K562 (cell line): ENCODE data around the gene TFE3. TPM values are rescaled to one million over a fixed set of nuclear protein-coding genes. Genes with fewer than 3 reads are reported as not detected.

Experiments used
- ATF1 ChIP-seq, 2 experiments: fragments of 450-650 bp in 1 of 2; IDR thresholded peaks; 2 replicates each; pipeline ENCODE4 v1.6.1; 2016; ENCODE audit warnings: missing compliant biosample characterization in 1 of 2, missing genetic modification characterization in 1 of 2
- CREM ChIP-seq: IDR thresholded peaks from 2 replicates; pipeline ENCODE4 v1.6.1; 2014; ENCODE audit warnings: antibody characterized with exemption, low read depth
- ELF2 ChIP-seq: fragments of 250-450 bp; sonication (Bioruptor Pico); IDR thresholded peaks from 2 replicates; pipeline ENCODE4 v1.5.0; 2021; ENCODE audit warnings: mild to moderate bottlenecking
- ILF3 ChIP-seq: fragments of 450-650 bp; IDR thresholded peaks from 2 replicates; pipeline ENCODE4 v1.6.1; 2018; ENCODE audit warnings: antibody characterized with exemption, mild to moderate bottlenecking, moderate library complexity, borderline replicate concordance
- JUNB ChIP-seq: fragments of 450-650 bp; formaldehyde crosslinking; conservative IDR thresholded peaks from 2 replicates; pipeline ENCODE4 v1.4.0; 2020; ENCODE audit warnings: mild to moderate bottlenecking
- MCM5 ChIP-seq: fragments of 450-650 bp; IDR thresholded peaks from 2 replicates; pipeline ENCODE4 v1.6.1; 2016; ENCODE audit warnings: low read depth
- MNT ChIP-seq, 2 experiments: fragments of 450-650 bp; conservative IDR thresholded peaks; 2 replicates each; pipeline ENCODE4 v1.6.1; 2017; ENCODE audit warnings: mild to moderate bottlenecking in 2 of 2, moderate library complexity in 2 of 2
- MYNN ChIP-seq, 2 experiments: sonication (generic); formaldehyde crosslinking in 1 of 2; IDR thresholded peaks; 2 replicates each; pipeline versions ENCODE4 v1.5.0 to v1.6.1; 2016 to 2020; ENCODE audit warnings: antibody characterized with exemption in 1 of 2, missing genetic modification reagents in 1 of 2
- NFATC3 ChIP-seq: fragments of 450-650 bp; IDR thresholded peaks from 2 replicates; pipeline ENCODE4 v1.6.1; 2017; ENCODE audit warnings: mild to moderate bottlenecking
- NFXL1 ChIP-seq: fragments of 450-650 bp; formaldehyde crosslinking; IDR thresholded peaks from 2 replicates; pipeline ENCODE4 v1.4.0; 2021; ENCODE audit warnings: mild to moderate bottlenecking
- PHF20 ChIP-seq: fragments of 450-650 bp; IDR thresholded peaks from 2 replicates; pipeline ENCODE4 v1.6.1; 2018; ENCODE audit not compliant: partially characterized antibody
- SMAD1 ChIP-seq: fragments of 150-350 bp; IDR thresholded peaks from 2 replicates; pipeline ENCODE4 v1.6.1; 2014; ENCODE audit warnings: low read length, low read depth; ENCODE audit not compliant: partially characterized antibody
- TOE1 ChIP-seq, 2 experiments: fragments of 450-650 bp in 1 of 2; sonication (generic) in 1 of 2; formaldehyde crosslinking in 1 of 2; IDR thresholded peaks; 2 replicates each; pipeline versions ENCODE4 v1.7.1 to v1.8.0; 2016 to 2022; ENCODE audit warnings: borderline replicate concordance in 2 of 2, mild to moderate bottlenecking in 2 of 2, antibody characterized with exemption in 1 of 2, inconsistent platforms in 1 of 2, low read depth in 1 of 2, missing genetic modification reagents in 1 of 2, moderate library complexity in 1 of 2
- VEZF1 ChIP-seq: fragments of 200-800 bp; sonication (Bioruptor generic); IDR thresholded peaks from 2 replicates; pipeline ENCODE4 v1.6.1; 2017; ENCODE audit warnings: missing genetic modification characterization, missing compliant biosample characterization
- ZBTB5 ChIP-seq: fragments of 450-650 bp; IDR thresholded peaks from 2 replicates; pipeline ENCODE4 v1.6.1; 2017; ENCODE audit warnings: antibody characterized with exemption
- ZKSCAN8 ChIP-seq: fragments of 200-800 bp; sonication (Bioruptor generic); IDR thresholded peaks from 2 replicates; pipeline ENCODE4 v1.6.1; 2016; ENCODE audit warnings: missing genetic modification characterization, missing compliant biosample characterization
- ZNF165 ChIP-seq: fragments of 250-450 bp; sonication (Bioruptor Pico); IDR thresholded peaks from 2 replicates; pipeline ENCODE4 v1.4.0; 2020; ENCODE audit warnings: borderline replicate concordance
- ZNF316 ChIP-seq: fragments of 450-650 bp; IDR thresholded peaks from 2 replicates; pipeline ENCODE4 v1.6.1; 2016
- ZNF551 ChIP-seq: fragments of 250-450 bp; sonication (Bioruptor Pico); IDR thresholded peaks from 2 replicates; pipeline ENCODE4 v1.5.0; 2021; ENCODE audit warnings: mild to moderate bottlenecking, moderate library complexity
- ZNF740 ChIP-seq, 3 experiments: fragments of 200-800 bp in 1 of 3; sonication (Bioruptor generic) in 1 of 3; sonication (generic) in 1 of 3; formaldehyde crosslinking in 1 of 3; IDR thresholded peaks; 2 replicates each; pipeline versions ENCODE4 v1.6.1 to v1.8.0; 2016 to 2022; ENCODE audit warnings: mild to moderate bottlenecking in 2 of 3, missing compliant biosample characterization in 2 of 3, missing genetic modification characterization in 2 of 3, missing genetic modification reagents in 1 of 3
- polyA plus RNA-seq, 8 experiments: library from polyadenylated mRNA; depleted of rRNA in 4 of 8; stranded (reverse) in 5 of 8; unstranded in 3 of 8; fragments of >200 nt; fragmentation: Nextera tagmentation in 2 of 8; fragmentation: Illumina TruSeq in 1 of 8; extraction: Ambion mirVana in 2 of 8; extraction: Trizol in 1 of 8; gene quantifications; 2 replicates each; pipeline versions ENCODE4 v1.2.1 to v1.2.3, GENCODE V29; 2011 to 2014; ENCODE audit warnings: inconsistent platforms in 1 of 8, missing spikeins in 1 of 8
- total RNA-seq, 7 experiments: library from RNA; depleted of rRNA in 6 of 7; stranded (reverse); fragments of >200 nt in 6 of 7; fragmentation: Illumina TruSeq in 2 of 7; extraction: Trizol in 2 of 7; gene quantifications; 2 replicates each; pipeline versions ENCODE4 v1.2.1 to v1.2.3, GENCODE V29; 2011 to 2021; ENCODE audit warnings: low replicate concordance in 1 of 7

Gene TFE3
- total and polyA plus RNA-seq, 9 of the 15 experiments (the other 6 are each of a cell fraction or from before 2014, with no cell fraction given) = 1.9 to 20.3 (median 11.9) TPM

GRCh38 chrX:49079489-49080428 is 36.6 kb upstream of the TFE3 start, which contains the start of gene WDR45 (continued):
- TF ChIP-seq ZNF740 (CRISPR knock-in tag; IDR thresholded peaks at IDR 0.05) = no peak
- TF ChIP-seq ZNF740 (tag; IDR thresholded peaks at IDR 0.05) = no peak
- TF ChIP-seq ZNF165 (CRISPR knock-in tag) = no peak
- TF ChIP-seq JUNB = no peak; the same call in 1 of the 2 replicates
- TF ChIP-seq VEZF1 (CRISPR knock-in tag) = peak; percentile 77
- no peak for TF ChIP-seq ZNF551 (CRISPR knock-in tag)
- TF ChIP-seq TOE1 (IDR thresholded peaks at IDR 0.05; ENCODE audit: borderline replicate concordance) = peak; percentile 33; the same call in 1 of the 2 replicates
- no peak for TF ChIP-seq TOE1 (CRISPR knock-in tag; IDR thresholded peaks at IDR 0.05; ENCODE audit: borderline replicate concordance, low read depth)
- peak; percentile 84 to 92 for TF ChIP-seq MNT (conservative IDR thresholded peaks at IDR 0.05)
- no peak for TF ChIP-seq MYNN (IDR thresholded peaks at IDR 0.05)
- TF ChIP-seq MYNN (CRISPR knock-in tag; IDR thresholded peaks at IDR 0.05) = no peak
- TF ChIP-seq ELF2 = peak; percentile 76
- peak; percentile 87 for TF ChIP-seq PHF20
- TF ChIP-seq ZBTB5 = peak; percentile 63; the same call in 1 of the 2 replicates
- TF ChIP-seq NFATC3 = no peak
- no peak for TF ChIP-seq NFXL1
- no peak for TF ChIP-seq MCM5
- no peak for TF ChIP-seq ATF1 (CRISPR knock-in tag; IDR thresholded peaks at IDR 0.05)
- TF ChIP-seq ATF1 (tag; IDR thresholded peaks at IDR 0.05) = peak; percentile 86
- no peak for TF ChIP-seq ZKSCAN8
- no peak for TF ChIP-seq ZNF316
- TF ChIP-seq ILF3 = no peak
- peak; percentile 63 for TF ChIP-seq SMAD1
- peak; percentile 73 for TF ChIP-seq CREM
